Stimulated activated CD4-positive, alpha-beta T cell treated with anti-CD3 and anti-CD28 coated beads, Interleukin-1b, Interleukin-23, amount 100 ng/mL, for 24 hours (primary cell): ENCODE results near the gene LYZL2.
"Not testable (repeated sequence)": the region's sequence is repeated elsewhere in the genome, so short reads cannot be mapped to it uniquely, and the experiment has no call there.

Experiments
- DNase-seq, 4 experiments: peaks; one replicate each; pipeline ENCODE4 v3.0.0-alpha.2; 2020; ENCODE audit warnings: low read depth in 4 of 4, low spot score in 1 of 4

LYZL2 gene

DNA sequence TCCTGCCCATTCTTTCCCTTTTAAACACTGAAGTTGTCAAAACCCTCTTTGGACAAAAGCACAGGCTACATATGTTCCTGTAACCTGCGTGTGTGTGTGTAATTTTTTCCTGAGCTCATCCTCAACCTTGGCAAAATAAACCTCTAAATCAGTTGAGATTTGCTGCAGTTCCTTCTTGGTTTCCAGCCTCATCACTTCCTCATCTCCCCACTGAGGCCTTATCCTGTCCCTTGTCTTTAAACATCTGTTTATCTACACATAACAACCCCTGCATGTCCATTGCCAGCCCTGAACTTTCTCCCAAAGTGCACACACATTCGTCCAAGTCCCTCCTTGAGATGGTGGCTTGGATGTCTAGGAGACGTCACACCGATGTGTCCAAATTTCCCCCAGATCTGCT is 35.5 kb downstream of the LYZL2 start:
- DNase-seq = no peak

DNA sequence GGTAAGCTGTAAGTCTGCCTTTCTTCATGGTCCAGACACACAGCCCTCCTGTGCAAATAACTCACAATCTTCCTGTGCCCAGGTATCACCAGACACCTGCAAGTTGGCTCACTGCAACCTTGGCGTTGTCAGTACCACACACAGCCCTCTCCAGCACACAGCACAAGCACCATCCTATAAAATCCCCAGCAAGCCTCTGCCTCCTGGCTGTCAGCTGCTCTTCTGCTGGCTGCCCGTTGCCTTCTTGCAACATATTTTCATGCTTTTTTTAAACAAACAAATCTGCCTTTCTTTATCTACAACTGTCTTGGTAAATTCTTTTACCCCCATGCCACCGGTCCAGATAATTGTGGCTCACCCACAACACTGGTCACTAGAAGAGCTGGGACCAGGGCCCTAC is 36.8 kb downstream of the LYZL2 start:
- not testable (repeated sequence) for DNase-seq

DNA sequence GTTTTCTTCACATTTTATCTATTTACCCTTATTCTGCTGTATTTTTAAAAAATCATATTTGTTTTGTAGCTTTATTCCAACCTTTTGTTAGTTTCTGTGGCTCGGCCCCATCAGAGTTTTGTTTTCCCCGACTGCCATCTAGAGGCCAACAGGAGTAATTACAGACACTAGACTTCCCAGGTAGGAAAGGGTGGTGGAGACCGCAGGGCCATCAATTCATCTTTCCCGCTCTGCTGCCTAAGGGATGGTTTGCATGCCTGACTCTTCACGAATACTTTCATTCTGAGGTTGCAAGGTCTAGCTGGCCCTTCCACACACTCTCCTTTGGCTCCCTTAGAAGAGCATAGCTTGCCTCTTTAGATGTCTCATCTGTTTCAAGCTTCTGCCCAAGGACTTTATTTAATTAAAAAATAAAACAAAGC is 38.3 kb downstream of the LYZL2 start:
- DNase-seq = peak in 2 of 4 experiments; percentile 9 to 26

DNA sequence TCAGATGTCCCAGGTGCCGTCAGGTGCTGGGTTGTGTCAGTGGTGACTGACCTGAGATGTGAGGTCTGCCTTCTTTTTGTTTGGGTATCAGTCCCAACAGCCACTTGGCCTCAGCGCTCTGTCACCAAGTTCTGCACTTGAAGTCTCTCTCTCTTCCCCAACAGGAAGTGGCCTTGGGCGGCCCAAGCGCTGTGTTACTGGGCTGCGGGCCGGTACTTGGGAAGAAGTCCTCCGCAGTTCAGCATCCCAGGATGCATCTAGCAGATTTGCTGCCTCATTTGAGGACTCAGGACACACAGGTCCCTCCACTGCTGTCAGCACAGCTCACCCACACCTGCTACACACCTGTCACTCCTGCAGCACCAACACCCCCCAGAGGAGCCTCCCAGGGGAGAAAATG is 40.1 kb downstream of the LYZL2 start:
- no peak for DNase-seq

DNA sequence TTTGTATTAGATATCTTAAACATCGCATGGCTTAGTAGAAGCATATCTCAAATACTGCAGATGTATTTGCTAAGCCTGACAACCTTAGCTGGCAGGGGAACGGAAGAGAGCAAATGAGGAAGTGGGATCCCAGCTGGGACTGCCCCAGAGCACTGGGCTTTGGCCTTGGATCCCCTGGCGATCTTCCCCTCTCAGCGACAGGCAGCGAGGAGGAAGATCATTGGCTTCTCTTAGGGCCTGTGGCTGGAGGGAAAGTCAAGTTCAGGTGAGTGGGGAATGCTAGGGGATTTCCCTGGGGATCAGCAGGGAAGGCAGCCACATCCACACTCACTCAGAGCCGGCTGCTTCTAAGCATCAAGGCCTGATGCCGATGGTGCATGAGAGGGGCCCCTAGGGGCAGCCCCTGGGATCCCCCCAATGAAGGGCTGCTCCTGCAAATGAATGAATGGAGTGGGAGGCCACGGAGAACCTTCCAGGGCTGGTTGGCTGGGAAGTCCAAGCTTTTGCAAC is 42.0 kb downstream of the LYZL2 start:
- no peak for DNase-seq

DNA sequence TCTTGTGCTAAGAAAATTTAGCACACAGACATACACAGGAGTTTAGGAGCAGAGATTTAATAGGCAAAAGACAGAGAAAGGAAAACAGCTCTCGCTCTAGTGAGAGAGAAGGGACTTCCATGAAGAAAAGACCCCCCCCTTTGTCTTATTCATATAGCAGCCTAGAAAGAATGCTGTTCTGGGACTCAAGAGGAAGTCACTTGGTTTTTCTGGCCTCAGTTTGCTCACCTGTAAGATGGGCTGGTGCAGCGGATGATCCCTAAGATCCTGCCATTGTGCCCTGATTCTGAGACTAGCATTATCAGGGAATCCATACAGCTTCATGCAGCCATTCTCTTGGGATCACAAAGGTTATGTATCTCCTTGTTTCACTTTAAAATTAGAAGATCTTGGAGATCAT is 42.7 kb downstream of the LYZL2 start:
- no peak for DNase-seq

DNA sequence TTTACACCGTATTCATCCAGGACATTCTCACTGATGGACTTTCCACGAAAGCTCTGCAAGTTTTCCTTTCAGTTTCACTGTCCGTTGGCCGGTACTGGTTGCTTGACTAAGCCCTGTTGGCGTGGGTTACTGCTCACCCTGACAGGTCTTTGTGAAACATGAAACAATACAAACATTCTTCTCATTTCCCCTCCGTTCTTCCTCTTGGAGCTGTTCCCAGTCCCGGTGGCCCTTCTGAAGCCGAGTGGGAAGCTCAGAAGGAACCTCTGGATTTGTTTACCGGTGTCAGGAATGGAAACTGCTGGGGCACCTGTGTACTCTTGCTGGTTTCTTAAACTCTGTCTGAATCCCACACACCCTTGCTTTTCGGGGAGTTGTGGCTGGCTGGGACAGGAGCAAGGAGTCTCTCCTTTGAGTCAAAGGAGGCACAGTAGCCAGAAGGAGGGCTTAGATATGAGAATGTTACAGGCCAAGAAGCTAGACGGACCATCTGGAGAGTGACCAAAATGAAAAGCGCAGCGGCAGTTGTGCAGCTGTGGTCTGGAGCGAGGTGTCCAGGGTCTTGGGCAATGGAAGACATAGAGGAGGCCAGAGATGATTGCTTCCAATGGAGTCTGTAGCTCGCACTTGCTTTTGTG is 45.7 kb downstream of the LYZL2 start:
- no peak for DNase-seq

DNA sequence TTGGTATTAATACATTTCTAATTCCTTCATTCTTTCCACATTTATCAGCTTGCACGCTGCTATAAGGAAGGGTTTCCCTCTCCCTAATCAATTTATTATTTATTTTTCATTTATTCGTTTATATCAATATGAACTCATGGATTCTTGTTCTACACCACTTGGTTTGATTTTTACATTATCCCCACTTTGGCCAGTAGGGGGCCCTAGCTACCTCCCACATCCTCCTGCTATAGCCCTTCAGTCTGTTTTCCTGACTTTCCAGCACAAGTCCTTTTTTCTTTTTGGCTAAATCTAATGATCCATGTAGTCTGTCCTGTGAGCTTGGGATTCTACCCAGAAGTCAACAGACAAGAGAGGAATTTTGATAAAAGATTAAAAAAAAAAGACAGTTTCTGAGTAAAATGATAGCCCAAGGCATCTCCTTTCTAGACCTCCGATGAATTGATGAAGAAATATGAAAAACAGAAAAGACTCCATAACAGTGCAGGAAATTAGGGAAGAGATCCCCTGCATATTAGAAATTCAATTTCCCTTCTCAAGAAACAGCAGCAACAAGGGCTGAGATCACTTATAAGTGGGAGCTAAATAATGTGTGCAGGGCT is 47.7 kb downstream of the LYZL2 start:
- DNase-seq = peak in 2 of 4 experiments; percentile 4 to 7

DNA sequence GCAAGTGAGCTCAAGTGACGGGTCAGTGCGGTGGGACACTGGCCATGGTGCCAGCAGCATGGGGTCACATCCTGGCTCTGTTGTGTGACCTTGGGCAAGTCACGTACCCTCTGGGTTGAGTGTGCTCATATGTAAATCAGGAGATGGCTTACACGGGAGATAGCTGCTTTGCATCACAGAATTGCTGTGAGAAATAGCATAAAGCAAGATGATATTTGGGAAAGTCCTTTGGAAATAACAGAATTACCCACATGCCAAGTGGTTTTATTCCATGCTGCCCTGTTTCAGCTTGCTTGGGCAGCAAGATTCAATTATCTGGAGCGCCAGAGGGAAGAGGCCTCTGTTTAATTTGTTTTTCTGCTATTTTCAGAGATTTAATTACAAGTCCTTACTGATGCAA is 48.9 kb downstream of the LYZL2 start:
- no peak for DNase-seq

DNA sequence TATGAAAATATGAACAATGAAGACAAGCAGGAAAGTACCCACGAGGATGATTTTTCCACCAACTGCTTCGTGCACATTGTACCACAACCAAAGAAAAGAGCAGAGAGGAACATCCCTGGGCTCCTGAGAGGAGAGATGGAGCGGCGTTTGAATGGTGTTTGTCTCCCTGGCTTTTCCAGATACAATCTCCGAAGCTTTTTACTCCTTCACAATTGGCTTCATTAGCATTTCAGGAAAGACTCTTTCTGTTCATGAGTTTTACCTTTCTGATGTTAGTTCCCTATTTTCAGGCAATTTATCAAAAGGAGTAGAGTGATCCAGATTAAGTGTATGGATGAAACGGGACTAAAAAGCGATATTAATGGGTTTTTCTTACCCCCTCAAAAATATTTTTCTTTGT is 49.3 kb downstream of the LYZL2 start:
- DNase-seq = no peak

DNA sequence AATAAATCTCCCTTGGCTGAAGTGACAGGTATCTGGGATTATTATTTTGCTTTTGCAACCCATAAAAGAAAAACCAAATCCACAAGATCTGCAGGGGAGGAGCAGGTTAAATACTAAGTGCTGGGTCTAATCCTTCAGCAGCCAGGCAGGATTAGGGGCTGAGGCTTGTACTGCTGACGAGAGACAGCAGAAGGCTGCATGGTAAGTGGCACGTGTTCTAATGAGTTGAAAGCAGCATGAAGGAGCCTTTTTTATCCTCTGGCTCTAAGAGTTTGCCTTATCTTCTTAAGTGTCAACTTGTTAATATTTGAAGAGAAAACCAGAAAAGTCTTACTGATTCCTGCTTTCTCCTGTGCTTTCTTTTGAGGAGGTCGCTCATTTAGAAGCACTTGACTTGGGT is 50.0 kb downstream of the LYZL2 start:
- DNase-seq = no peak

DNA sequence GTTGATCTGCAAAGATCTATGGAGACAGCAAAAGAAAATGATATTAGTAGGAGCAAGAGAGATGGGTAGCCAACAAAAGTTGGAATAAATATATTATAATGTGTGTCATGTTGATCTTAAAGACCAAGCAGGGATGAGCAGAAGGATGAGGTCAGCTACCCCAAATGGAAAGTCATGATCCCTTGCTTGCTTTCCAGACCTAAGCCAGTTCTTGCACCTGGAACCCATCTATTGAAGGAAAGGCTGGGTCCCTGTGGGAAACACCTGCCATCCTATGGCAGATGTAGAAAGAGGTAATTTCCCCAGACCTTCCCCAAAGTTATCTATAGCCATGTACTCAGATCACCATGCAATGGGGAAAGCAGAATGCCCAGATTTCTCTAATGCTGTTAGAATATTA is 52.5 kb downstream of the LYZL2 start:
- no peak for DNase-seq

DNA sequence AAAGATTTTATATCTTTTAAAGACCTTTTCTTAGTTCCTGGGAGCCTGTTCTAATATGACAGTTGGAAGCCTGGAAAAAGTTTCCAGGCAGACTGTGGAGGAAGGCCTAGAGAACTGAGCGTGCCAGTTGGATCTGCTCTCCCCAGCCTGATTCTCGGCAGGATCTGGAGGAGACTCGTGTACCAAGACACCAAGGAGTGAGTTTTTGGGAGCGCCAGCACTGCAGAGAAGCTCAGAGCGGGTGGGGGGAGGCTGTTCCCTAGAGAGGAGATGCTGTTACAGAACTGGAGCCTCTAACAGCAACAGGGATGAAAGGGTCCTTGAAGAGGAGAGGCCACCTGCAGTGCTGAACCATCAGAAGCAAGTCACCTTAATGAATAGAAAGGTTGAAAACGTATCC is 52.9 kb downstream of the LYZL2 start:
- DNase-seq = no peak

DNA sequence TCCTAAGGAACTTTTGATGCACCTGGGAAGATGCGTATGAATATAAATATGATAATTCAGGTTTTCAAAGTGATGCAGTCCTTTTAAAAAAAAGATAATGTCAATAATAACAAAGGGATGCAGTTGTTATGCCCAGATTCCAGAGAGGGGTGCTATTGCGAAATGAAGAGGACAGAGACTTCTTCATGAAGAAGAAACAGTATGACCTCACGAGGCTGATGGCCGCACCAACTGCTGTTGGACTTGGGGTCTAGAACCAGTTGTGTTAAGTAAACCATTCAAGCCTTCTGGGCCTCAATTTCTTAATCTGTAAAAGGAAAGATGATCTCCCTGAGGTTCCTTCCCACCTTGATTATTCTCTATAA is 55.1 kb downstream of the LYZL2 start:
- DNase-seq = no peak

DNA sequence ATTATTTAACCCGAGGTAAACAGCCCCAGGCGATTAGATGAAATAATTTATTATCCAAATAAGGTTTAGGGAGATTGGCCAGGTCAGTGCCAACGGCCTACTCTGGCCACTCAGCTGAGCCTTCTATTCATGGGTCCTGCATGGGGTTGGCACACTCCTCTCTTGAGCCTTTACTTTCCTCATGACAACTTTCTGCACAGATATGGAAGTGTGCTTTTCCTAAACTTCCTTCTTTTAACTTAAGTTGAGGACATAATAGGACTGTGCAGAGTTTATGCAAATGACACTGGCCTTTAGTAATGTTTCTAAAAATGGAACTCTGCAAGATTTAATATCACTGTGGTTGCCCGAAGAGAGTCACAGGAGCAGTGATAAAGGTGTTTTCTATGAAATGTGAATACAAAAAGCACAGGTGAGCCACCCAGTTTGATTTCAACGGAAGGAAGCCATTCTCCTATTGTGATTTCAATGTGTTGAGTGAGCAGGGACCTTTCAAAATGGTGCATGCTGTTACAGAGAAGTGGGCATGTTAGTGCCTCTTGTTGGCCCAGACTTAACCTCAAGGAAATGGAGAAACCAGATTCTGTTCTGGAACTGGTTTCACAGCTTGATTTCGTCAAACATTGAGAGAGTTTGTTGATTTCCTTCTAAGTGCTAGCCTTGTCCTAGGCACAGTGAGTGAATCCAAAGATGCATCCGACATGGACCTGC is 55.7 kb downstream of the LYZL2 start:
- DNase-seq = no peak

DNA sequence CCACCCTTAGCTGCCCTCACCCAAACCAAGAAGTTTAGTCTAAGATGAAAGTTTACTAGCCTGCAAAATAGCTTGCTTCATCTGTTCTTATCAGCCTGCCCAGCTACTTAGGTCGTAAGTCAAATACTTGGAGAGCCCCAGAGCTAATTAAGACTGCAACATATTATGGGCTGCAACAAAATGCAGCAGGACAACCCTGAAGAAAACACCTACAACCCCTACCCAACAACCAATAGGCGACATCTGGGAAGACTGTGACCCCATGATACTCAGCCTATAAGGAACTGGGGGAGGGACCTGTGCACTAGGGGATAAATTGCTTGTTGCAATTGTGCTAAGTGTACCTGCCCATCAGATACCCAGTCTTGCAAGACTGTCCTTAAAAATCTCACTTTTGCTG is 64.1 kb downstream of the LYZL2 start:
- no peak for DNase-seq

DNA sequence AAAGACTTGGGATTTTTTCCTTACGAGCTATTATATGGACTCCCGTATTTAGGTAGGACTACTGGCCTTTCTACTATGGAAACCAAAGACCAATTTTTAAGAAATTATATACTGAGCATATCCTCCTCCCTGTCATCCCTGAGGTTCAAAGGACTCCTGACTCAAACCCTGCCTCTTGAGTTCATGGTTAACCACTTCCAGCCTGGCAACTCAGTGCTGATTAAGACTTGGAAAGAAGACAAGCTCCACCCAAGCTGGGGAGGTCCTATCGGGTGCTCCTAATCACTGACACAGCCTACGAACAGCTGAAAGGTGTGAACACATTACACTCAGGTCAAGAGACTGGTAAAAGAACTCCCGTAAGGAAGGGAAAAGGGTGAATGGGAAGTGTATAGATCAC is 66.8 kb downstream of the LYZL2 start:
- peak in 1 of 4 experiments; percentile 21 for DNase-seq
